Bronchial epithelial cell (primary cell): Measurements from ENCODE around the gene MCCC2. TPM values are rescaled to one million over a fixed set of nuclear protein-coding genes. Genes with fewer than 3 reads are reported as not detected.

ENCODE experiments used
- DNase-seq: peaks from one replicate; pipeline ENCODE4 v3.0.0-alpha.2; 2010; ENCODE audit warnings: low read depth
- FAIRE-seq: peaks from 2 replicates; lab custom pipeline; 2011; peaks lifted over from hg19 to GRCh38; lab: Jason Lieb, UNC
- H3K27me3 ChIP-seq: 2 replicates; pipeline ENCODE4 v1.5.1; 2011; ENCODE audit warnings: low read length; ENCODE audit not compliant: control insufficient read depth, insufficient read depth
- H3K36me3 ChIP-seq: 2 replicates; pipeline ENCODE4 v1.5.1; 2011; ENCODE audit warnings: low read length; ENCODE audit not compliant: control insufficient read depth, insufficient read depth
- H3K4me3 ChIP-seq: 2 replicates; pipeline ENCODE4 v1.5.1; 2011; ENCODE audit warnings: mild to moderate bottlenecking, low read depth, low read length, control low read depth
- total RNA-seq: library from RNA; depleted of rRNA; stranded (reverse); fragments of >200 nt; gene quantifications from 2 replicates; pipeline ENCODE4 v1.2.1, GENCODE V29; 2014
- TF ChIP-seq, protein P1 (sequence below): IDR thresholded peaks from 2 replicates; pipeline ENCODE4 v1.5.1; 2011; ENCODE audit warnings: mild to moderate bottlenecking, moderate library complexity, low read length, control low read depth, inconsistent platforms; ENCODE audit not compliant: insufficient read depth, severe bottlenecking

The MCCC2 gene
- total RNA-seq, 1 donor from 2014 or later = 21.3 TPM

DNA sequence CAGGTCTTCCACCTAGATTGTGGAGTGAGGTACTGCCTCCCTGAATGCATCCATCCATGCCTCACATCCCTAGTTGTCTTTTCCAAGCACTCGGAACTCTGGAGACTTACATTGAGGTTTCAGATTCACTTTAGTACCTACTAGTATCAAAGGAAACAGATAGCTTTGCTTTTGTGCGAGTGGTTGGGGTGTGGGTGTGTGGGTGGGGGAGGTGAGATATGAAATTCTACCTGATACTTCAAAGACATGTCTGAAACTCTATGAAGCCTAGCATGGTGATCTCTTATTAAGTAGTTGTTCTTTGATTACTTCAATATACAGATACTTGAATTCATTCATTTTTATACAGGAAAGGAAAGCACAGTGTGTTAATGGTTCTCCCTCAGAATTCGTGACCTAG, 64.4 kb downstream of the MCCC2 start:
- no peak for DNase-seq
- TF ChIP-seq, protein P1, sequence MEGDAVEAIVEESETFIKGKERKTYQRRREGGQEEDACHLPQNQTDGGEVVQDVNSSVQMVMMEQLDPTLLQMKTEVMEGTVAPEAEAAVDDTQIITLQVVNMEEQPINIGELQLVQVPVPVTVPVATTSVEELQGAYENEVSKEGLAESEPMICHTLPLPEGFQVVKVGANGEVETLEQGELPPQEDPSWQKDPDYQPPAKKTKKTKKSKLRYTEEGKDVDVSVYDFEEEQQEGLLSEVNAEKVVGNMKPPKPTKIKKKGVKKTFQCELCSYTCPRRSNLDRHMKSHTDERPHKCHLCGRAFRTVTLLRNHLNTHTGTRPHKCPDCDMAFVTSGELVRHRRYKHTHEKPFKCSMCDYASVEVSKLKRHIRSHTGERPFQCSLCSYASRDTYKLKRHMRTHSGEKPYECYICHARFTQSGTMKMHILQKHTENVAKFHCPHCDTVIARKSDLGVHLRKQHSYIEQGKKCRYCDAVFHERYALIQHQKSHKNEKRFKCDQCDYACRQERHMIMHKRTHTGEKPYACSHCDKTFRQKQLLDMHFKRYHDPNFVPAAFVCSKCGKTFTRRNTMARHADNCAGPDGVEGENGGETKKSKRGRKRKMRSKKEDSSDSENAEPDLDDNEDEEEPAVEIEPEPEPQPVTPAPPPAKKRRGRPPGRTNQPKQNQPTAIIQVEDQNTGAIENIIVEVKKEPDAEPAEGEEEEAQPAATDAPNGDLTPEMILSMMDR = no peak

DNA sequence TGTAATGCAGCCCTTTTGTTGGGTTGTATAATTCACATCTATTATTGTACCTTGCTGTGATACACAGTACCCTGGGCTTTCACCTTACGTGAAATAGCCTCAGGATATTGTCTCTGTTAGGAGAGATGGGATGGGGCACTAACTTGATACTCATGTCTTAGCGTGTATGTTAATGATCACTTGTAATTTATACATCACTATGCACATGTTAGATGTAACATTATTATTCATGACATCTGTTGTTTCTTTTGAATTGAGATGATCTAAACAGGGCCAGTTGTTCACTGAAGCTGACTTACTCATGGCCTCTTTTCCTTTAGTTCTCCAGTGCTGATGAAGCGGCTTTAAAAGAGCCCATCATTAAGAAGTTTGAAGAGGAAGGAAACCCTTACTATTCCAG, 65.2 kb downstream of the MCCC2 start:
- no peak for FAIRE-seq
- Histone ChIP-seq H3K27me3 (no peaks in the 10 kb centered on the region), H3K36me3 (peaks cover 4% of the 10 kb centered on the region), H3K4me3 (no peak overlapping the region)
- no peak for DNase-seq
- TF ChIP-seq, protein P1 = no peak

More for the DNA sequence above, 64.4 kb downstream of the MCCC2 start:
- peaks cover 5% of the 10 kb centered on the region for H3K36me3 ChIP-seq
- no peak for FAIRE-seq
- no peak overlapping the region for H3K4me3 ChIP-seq
- no peaks in the 10 kb centered on the region for H3K27me3 ChIP-seq

GRCh38 chr5:71652803-71653543, 65.8 kb downstream of the MCCC2 start:
- H3K36me3 ChIP-seq = peaks cover 4% of the 10 kb centered on the region
- DNase-seq = peak; percentile 5

GRCh38 chr5:71658916-71659662, 71.9 kb downstream of the MCCC2 start:
- no peaks in the 10 kb centered on the region for H3K36me3 ChIP-seq
- FAIRE-seq = no peak
- H3K4me3 ChIP-seq = no peak overlapping the region
- TF ChIP-seq, protein P1 = no peak
- no peaks in the 10 kb centered on the region for H3K27me3 ChIP-seq
- DNase-seq = peak; percentile 12

More at GRCh38 chr5:71652803-71653543, 65.8 kb downstream of the MCCC2 start:
- no peak for FAIRE-seq
- TF ChIP-seq, protein P1 = no peak
- no peak overlapping the region for H3K4me3 ChIP-seq
- no peaks in the 10 kb centered on the region for H3K27me3 ChIP-seq

- Histone ChIP-seq H3K4me3 (no peak overlapping the region), H3K27me3 (no peaks in the 10 kb centered on the region), H3K36me3 (no peaks in the 10 kb centered on the region)
- no peak for DNase-seq
- TF ChIP-seq, protein P1 = no peak
- FAIRE-seq = no peak
Observed at GRCh38 chr5:71662381-71662780, 75.2 kb downstream of the MCCC2 start.
